Liver (tissue), 9 donors: ENCODE results near the gene TENT4B. TPM values are rescaled to one million over a fixed set of nuclear protein-coding genes. Genes with fewer than 3 reads are reported as not detected.

ENCODE experiments used
- DNase-seq: peaks from one replicate; pipeline ENCODE4 v3.0.0-alpha.2; 2017; ENCODE audit warnings: low spot score
- H3K27ac ChIP-seq, 2 donors: one replicate each; pipeline ENCODE4 v1.7.0; 2013; ENCODE audit warnings: inconsistent platforms in 2 of 2, low read length in 2 of 2, control low read depth in 1 of 2, low read depth in 1 of 2, mild to moderate bottlenecking in 1 of 2
- H3K27me3 ChIP-seq, 4 donors: one replicate each; pipeline versions ENCODE4 v1.6.1 to v1.7.0; 2013; ENCODE audit warnings: low read length in 3 of 4, inconsistent platforms in 1 of 4, mild to moderate bottlenecking in 1 of 4, moderate library complexity in 1 of 4; ENCODE audit not compliant: control insufficient read depth in 4 of 4, insufficient read depth in 4 of 4
- H3K36me3 ChIP-seq, 4 donors: one replicate each; pipeline versions ENCODE4 v1.6.1 to v1.7.0; 2013; ENCODE audit warnings: low read length in 3 of 4, mild to moderate bottlenecking in 3 of 4, low read depth in 1 of 4, moderate library complexity in 1 of 4; ENCODE audit not compliant: control insufficient read depth in 4 of 4, insufficient read depth in 3 of 4
- H3K4me1 ChIP-seq, 4 donors: one replicate each; pipeline versions ENCODE4 v1.6.1 to v1.7.0; 2013; ENCODE audit warnings: low read length in 3 of 4, mild to moderate bottlenecking in 3 of 4, moderate library complexity in 1 of 4; ENCODE audit not compliant: control insufficient read depth in 4 of 4, insufficient read depth in 4 of 4
- H3K4me3 ChIP-seq, 3 donors: one replicate each; pipeline versions ENCODE4 v1.6.1 to v1.7.0; 2013; ENCODE audit warnings: low read length in 3 of 3, control low read depth in 1 of 3, low read depth in 1 of 3, mild to moderate bottlenecking in 1 of 3
- H3K9ac ChIP-seq, 2 donors: one replicate each; pipeline ENCODE4 v1.7.0; 2013; ENCODE audit warnings: low read length in 2 of 2, mild to moderate bottlenecking in 2 of 2, moderate library complexity in 2 of 2, control low read depth in 1 of 2, low read depth in 1 of 2
- H3K9me3 ChIP-seq, 4 donors: one replicate each; pipeline versions ENCODE4 v1.6.1 to v1.7.0; 2013; ENCODE audit warnings: low read length in 3 of 4; ENCODE audit not compliant: control insufficient read depth in 4 of 4
- CTCF ChIP-seq: fragments of 150-350 bp; IDR thresholded peaks from 2 replicates; pipeline ENCODE4 v1.5.1; 2017; ENCODE audit warnings: improper control_type of control experiment, low read depth, low read length; ENCODE audit not compliant: missing input control
- EGR1 ChIP-seq, 2 donors: IDR thresholded peaks; 2 replicates each; pipeline ENCODE4 v1.6.1; 2016 to 2018; ENCODE audit warnings: antibody characterized with exemption in 2 of 2, low read depth in 2 of 2
- FOXA1 ChIP-seq: IDR thresholded peaks from 2 replicates; pipeline ENCODE4 v1.6.1; 2016; ENCODE audit warnings: antibody characterized with exemption
- GABPA ChIP-seq, 2 donors: IDR thresholded peaks in 1 of 2; conservative IDR thresholded peaks in 1 of 2; 2 replicates each; pipeline ENCODE4 v1.6.1; 2016; ENCODE audit warnings: antibody characterized with exemption in 2 of 2, mild to moderate bottlenecking in 1 of 2, moderate library complexity in 1 of 2
- HNF4A ChIP-seq, 2 donors: conservative IDR thresholded peaks; 2 replicates each; pipeline ENCODE4 v1.6.1; 2016; ENCODE audit warnings: antibody characterized with exemption in 2 of 2, mild to moderate bottlenecking in 2 of 2
- HNF4G ChIP-seq: IDR thresholded peaks from 2 replicates; pipeline ENCODE4 v1.6.1; 2016; ENCODE audit warnings: antibody characterized with exemption
- JUND ChIP-seq, 2 donors: IDR thresholded peaks; 2 replicates each; pipeline ENCODE4 v1.6.1; 2016; ENCODE audit warnings: antibody characterized with exemption in 2 of 2
- MAX ChIP-seq: IDR thresholded peaks from 2 replicates; pipeline ENCODE4 v1.6.1; 2016; ENCODE audit warnings: antibody characterized with exemption
- NR2F2 ChIP-seq: IDR thresholded peaks from 2 replicates; pipeline ENCODE4 v1.6.1; 2016; ENCODE audit warnings: antibody characterized with exemption
- RAD21 ChIP-seq, 2 donors: IDR thresholded peaks; 2 replicates each; pipeline ENCODE4 v1.6.1; 2016; ENCODE audit warnings: antibody characterized with exemption in 2 of 2, mild to moderate bottlenecking in 2 of 2
- RXRA ChIP-seq, 2 donors: IDR thresholded peaks; 2 replicates each; pipeline ENCODE4 v1.6.1; 2017 to 2018; ENCODE audit warnings: antibody characterized with exemption in 2 of 2, mild to moderate bottlenecking in 1 of 2
- SP1 ChIP-seq: IDR thresholded peaks from 2 replicates; pipeline ENCODE4 v1.6.1; 2018; ENCODE audit warnings: antibody characterized with exemption, mild to moderate bottlenecking
- TAF1 ChIP-seq: conservative IDR thresholded peaks from 2 replicates; pipeline ENCODE4 v1.6.1; 2016; ENCODE audit warnings: antibody characterized with exemption, mild to moderate bottlenecking
- YY1 ChIP-seq: IDR thresholded peaks from 2 replicates; pipeline ENCODE4 v1.6.1; 2016; ENCODE audit warnings: antibody characterized with exemption, mild to moderate bottlenecking
- WGBS: extraction: QIAGEN DNeasy Blood & Tissue Kit; methylation state at CpG from one replicate; pipeline ENCODE4 v1.1.7; 2013; 5-methylcytosine and 5-hydroxymethylcytosine counted together
- polyA plus RNA-seq, 2 donors: library from polyadenylated mRNA; stranded (reverse) in 1 of 2; unstranded in 1 of 2; fragments of 200-250 nt in 1 of 2; fragments of >200 nt in 1 of 2; fragmentation: Nextera tagmentation in 1 of 2; extraction: Ambion mirVana in 1 of 2; gene quantifications; one replicate each; pipeline versions ENCODE4 v1.2.1 to v1.2.3, GENCODE V29; 2013 to 2015
- total RNA-seq, 2 donors: library from RNA; depleted of rRNA; stranded (reverse); fragments of >200 nt; gene quantifications; one replicate each; pipeline ENCODE4 v1.2.3, GENCODE V29; 2014
- TF ChIP-seq, protein P1 (sequence below): IDR thresholded peaks from 2 replicates; pipeline ENCODE4 v1.6.1; 2016; ENCODE audit warnings: antibody characterized with exemption
- TF ChIP-seq, protein P2 (sequence below): IDR thresholded peaks from 2 replicates; pipeline ENCODE4 v1.6.1; 2016; ENCODE audit warnings: antibody characterized with exemption, mild to moderate bottlenecking
- donor health status: healthy.
- donor health status: healthy.
- donor health status: healthy.
- donor health status: healthy.
- donor health status: healthy.

Gene TENT4B
- total and polyA plus RNA-seq, 4 donors: 4.2 to 10.8 (median 7.9) TPM

DNA sequence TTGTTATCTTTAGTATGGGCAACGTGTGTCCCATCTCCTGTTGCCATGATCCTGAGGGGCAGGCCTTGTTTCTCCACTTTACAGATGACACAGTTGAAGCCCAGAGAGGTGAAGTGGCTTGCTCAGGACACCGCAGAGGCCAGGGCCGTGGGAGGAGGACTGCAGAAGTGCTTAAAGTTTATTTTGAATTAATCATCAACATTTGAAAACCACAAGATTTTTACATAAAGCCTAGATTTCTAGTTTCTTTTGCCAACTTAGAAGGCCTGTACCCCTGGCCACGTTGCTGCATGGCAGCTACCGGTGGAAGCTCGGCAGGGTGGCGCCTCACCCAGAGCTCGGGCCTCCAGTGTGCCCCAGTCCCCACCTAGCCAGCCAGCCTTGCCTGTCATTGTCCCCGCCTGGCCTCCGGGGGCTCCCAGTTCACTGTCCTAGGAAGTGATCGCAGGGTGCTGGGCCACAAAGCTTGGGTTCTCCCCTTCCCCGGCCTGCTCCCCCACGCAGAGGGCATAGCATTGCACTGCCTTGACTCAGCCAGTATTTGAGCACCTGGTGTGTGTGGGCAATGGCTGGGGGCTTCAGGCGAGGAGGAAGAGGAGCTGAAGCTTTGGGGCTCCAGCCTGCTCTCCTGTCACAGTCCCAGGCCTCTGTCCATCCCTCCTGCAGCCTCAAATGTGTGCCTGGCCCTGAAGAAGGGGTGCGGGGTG lies 98.4 kb downstream of the TENT4B start:
- no peak for TF ChIP-seq YY1
- no peak for TF ChIP-seq JUND (IDR thresholded peaks at IDR 0.05)
- TF ChIP-seq, protein P1, sequence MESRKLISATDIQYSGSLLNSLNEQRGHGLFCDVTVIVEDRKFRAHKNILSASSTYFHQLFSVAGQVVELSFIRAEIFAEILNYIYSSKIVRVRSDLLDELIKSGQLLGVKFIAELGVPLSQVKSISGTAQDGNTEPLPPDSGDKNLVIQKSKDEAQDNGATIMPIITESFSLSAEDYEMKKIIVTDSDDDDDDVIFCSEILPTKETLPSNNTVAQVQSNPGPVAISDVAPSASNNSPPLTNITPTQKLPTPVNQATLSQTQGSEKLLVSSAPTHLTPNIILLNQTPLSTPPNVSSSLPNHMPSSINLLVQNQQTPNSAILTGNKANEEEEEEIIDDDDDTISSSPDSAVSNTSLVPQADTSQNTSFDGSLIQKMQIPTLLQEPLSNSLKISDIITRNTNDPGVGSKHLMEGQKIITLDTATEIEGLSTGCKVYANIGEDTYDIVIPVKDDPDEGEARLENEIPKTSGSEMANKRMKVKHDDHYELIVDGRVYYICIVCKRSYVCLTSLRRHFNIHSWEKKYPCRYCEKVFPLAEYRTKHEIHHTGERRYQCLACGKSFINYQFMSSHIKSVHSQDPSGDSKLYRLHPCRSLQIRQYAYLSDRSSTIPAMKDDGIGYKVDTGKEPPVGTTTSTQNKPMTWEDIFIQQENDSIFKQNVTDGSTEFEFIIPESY: no peak
- TF ChIP-seq GABPA (IDR thresholded peaks at IDR 0.05 in 1 of 2, conservative IDR thresholded peaks at IDR 0.05 in 1 of 2): no peak
- no peak for TF ChIP-seq HNF4G
- TF ChIP-seq MAX: no peak
- no peak for TF ChIP-seq RXRA (IDR thresholded peaks at IDR 0.05)
- no peak for TF ChIP-seq TAF1
- no peak for TF ChIP-seq SP1
- no peak for DNase-seq
- no peak overlapping the region for H3K9ac ChIP-seq

DNA sequence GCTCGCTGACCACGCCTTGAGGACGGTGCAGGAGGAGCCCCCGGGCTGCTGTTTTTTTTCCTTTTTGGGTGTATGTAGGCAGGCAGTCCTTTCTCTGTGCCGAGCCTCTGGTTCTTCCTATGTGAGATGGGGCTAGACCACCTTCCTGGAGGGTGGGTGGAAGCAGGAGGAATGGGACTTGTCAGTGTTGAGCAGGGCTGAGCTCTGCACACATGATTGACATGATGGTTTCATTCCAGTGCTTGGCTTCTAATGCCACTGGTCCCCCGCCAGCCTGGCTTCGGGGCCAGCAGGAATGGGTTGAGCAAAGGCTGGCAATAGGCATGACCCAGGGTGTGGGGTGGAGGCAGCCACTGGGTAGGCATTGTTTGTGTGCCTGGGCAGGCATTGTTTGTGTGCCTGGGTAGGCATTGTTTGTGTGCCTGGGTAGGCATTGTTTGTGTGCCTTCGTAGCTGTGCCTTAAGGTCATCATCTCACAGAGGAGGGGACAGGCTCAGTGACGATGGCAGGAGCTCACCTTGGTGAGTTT lies 99.0 kb downstream of the TENT4B start:
- WGBS: 89% methylated on average over 9 of the region's 9 CpGs
- Histone ChIP-seq H3K9me3 (no peaks in the 10 kb centered on the region), H3K27me3 (no peaks in the 10 kb centered on the region), H3K27ac (no peak overlapping the region), H3K4me1 (no peaks in the 10 kb centered on the region), H3K4me3 (no peak overlapping the region), H3K36me3 (no peaks in the 10 kb centered on the region), H3K9ac (no peak overlapping the region)
- no peak for TF ChIP-seq TAF1
- TF ChIP-seq FOXA1: no peak
- no peak for TF ChIP-seq EGR1 (IDR thresholded peaks at IDR 0.05; ENCODE audit: low read depth in 2 of 2)
- TF ChIP-seq, protein P1: no peak
- no peak for TF ChIP-seq RAD21 (IDR thresholded peaks at IDR 0.05)
- TF ChIP-seq JUND (IDR thresholded peaks at IDR 0.05): no peak
- no peak for TF ChIP-seq RXRA (IDR thresholded peaks at IDR 0.05)
- no peak for TF ChIP-seq NR2F2
- TF ChIP-seq CTCF: no peak
- TF ChIP-seq, protein P2, sequence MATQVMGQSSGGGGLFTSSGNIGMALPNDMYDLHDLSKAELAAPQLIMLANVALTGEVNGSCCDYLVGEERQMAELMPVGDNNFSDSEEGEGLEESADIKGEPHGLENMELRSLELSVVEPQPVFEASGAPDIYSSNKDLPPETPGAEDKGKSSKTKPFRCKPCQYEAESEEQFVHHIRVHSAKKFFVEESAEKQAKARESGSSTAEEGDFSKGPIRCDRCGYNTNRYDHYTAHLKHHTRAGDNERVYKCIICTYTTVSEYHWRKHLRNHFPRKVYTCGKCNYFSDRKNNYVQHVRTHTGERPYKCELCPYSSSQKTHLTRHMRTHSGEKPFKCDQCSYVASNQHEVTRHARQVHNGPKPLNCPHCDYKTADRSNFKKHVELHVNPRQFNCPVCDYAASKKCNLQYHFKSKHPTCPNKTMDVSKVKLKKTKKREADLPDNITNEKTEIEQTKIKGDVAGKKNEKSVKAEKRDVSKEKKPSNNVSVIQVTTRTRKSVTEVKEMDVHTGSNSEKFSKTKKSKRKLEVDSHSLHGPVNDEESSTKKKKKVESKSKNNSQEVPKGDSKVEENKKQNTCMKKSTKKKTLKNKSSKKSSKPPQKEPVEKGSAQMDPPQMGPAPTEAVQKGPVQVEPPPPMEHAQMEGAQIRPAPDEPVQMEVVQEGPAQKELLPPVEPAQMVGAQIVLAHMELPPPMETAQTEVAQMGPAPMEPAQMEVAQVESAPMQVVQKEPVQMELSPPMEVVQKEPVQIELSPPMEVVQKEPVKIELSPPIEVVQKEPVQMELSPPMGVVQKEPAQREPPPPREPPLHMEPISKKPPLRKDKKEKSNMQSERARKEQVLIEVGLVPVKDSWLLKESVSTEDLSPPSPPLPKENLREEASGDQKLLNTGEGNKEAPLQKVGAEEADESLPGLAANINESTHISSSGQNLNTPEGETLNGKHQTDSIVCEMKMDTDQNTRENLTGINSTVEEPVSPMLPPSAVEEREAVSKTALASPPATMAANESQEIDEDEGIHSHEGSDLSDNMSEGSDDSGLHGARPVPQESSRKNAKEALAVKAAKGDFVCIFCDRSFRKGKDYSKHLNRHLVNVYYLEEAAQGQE: no peak
- TF ChIP-seq GABPA (IDR thresholded peaks at IDR 0.05 in 1 of 2, conservative IDR thresholded peaks at IDR 0.05 in 1 of 2): no peak
- no peak for TF ChIP-seq HNF4A (conservative IDR thresholded peaks at IDR 0.05)
- no peak for TF ChIP-seq SP1
- DNase-seq: no peak

More for the DNA sequence above, 98.4 kb downstream of the TENT4B start:
- Histone ChIP-seq H3K4me1 (peaks cover 0 to 1% (median 0%) of the 10 kb centered on the region in 4 donors), H3K9me3 (no peaks in the 10 kb centered on the region), H3K36me3 (no peaks in the 10 kb centered on the region), H3K27ac (no peak overlapping the region), H3K27me3 (no peaks in the 10 kb centered on the region), H3K4me3 (no peak overlapping the region)
- WGBS: 89% methylated on average over 15 of the region's 15 CpGs
